Stimulated activated CD8-positive, alpha-beta memory T cell treated with anti-CD3 and anti-CD28 coated beads, Interleukin-2, amount 100 ng/mL, for 1 hour (primary cell): ENCODE measurements around the gene CAPN3.

ENCODE experiments used
- DNase-seq, 2 donors: peaks; one replicate each; pipeline ENCODE4 v3.0.0-alpha.2; 2020; ENCODE audit warnings: low read depth in 2 of 2

CAPN3 gene

GRCh38 chr15:42453826-42454225, 94.5 kb downstream of the CAPN3 start:
- no peak for DNase-seq

GRCh38 chr15:42456531-42456930, 97.2 kb downstream of the CAPN3 start:
- DNase-seq = no peak

- no peak for DNase-seq
Observed at GRCh38 chr15:42456971-42457370, 97.7 kb downstream of the CAPN3 start.

GRCh38 chr15:42457445-42458442, 98.4 kb downstream of the CAPN3 start:
- DNase-seq = no peak

DNA sequence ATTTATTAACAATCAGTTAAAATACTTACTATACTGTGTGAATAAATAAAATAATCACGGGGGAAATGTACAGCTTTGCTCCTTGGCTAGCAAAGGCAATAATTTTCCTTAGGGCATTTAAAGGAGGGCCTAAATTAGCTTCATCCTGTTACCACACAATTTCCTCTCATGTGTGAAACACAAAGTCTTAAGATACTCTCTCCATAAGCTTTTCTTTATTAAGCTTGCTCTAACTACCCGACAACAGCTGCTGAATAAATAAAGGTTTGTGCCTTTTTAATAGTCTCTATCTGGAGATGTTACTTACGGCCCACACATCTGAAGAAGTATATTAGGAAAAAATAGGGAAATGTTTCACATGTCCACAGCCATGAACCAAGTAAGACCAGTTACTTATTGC, 102.0 kb downstream of the CAPN3 start:
- no peak for DNase-seq
